B cell (primary cell): Measurements from ENCODE around the gene ZFPM1. TPM values are rescaled to one million over a fixed set of nuclear protein-coding genes. Genes with fewer than 3 reads are reported as not detected.

ENCODE experiments used
- ATAC-seq: fragments of 200-7000 bp; cut with Tn5 transposase; one replicate; pipeline ENCODE4 v1.10.0; 2021; ENCODE audit warnings: low read depth, mild to moderate bottlenecking, moderate number of reproducible peaks, moderate library complexity
- CTCF ChIA-PET: fragments of 350-600 bp; sonication (Branson Sonifier 250); formaldehyde crosslinking; loops from one replicate; lab custom pipeline; 2021; ENCODE audit warnings: antibody characterized with exemption, inconsistent platforms; lab: Charles Lee
- POLR2A ChIA-PET: fragments of 350-600 bp; sonication (Branson Sonifier 250); formaldehyde crosslinking; loops from one replicate; lab custom pipeline; 2021; ENCODE audit warnings: antibody characterized with exemption; lab: Charles Lee
- DNase-seq: peaks from one replicate; pipeline ENCODE4 v3.0.0; 2013
- H2AFZ ChIP-seq: 2 replicates; pipeline ENCODE4 v1.6.1; 2012; ENCODE audit warnings: mild to moderate bottlenecking, low read depth, low read length; ENCODE audit not compliant: insufficient read depth, poor library complexity, severe bottlenecking
- H3K27ac ChIP-seq, 2 donors: 1 replicate in 1 of 2; 2 replicates in 1 of 2; pipeline ENCODE4 v1.5.1; 2012 to 2013; ENCODE audit warnings: low read length in 2 of 2, mild to moderate bottlenecking in 2 of 2, moderate library complexity in 1 of 2
- H3K27me3 ChIP-seq, 4 experiments: fragments of 200-600 bp in 1 of 4; sonication (generic) in 1 of 4; replicated peaks in 1 of 4; 1 replicate in 2 of 4; 2 replicates in 2 of 4; pipeline versions ENCODE4 v1.6.1 to v1.7.0; 2013 to 2016; ENCODE audit warnings: low read length in 3 of 4, mild to moderate bottlenecking in 2 of 4, mixed read lengths in 1 of 4, moderate library complexity in 1 of 4; ENCODE audit not compliant: insufficient read depth in 4 of 4, control insufficient read depth in 3 of 4; ENCODE audit errors: control extremely low read depth in 1 of 4
- H3K36me3 ChIP-seq, 2 experiments: replicated peaks in 1 of 2; 1 replicate in 1 of 2; 2 replicates in 1 of 2; pipeline versions ENCODE4 v1.6.1 to v1.7.1; 2013; ENCODE audit warnings: low read length in 1 of 2; ENCODE audit not compliant: insufficient read depth in 2 of 2, control insufficient read depth in 1 of 2; ENCODE audit errors: control extremely low read depth in 1 of 2, extremely low read depth in 1 of 2
- H3K4me1 ChIP-seq, 2 donors: fragments of 200-600 bp in 1 of 2; sonication (generic) in 1 of 2; 1 replicate in 1 of 2; 2 replicates in 1 of 2; pipeline versions ENCODE4 v1.5.1 to v1.6.1; 2013 to 2017; ENCODE audit warnings: low read length in 2 of 2; ENCODE audit not compliant: control insufficient read depth in 2 of 2, insufficient read depth in 2 of 2
- H3K4me2 ChIP-seq: replicated peaks from 2 replicates; pipeline ENCODE3; 2012; ENCODE audit warnings: mild to moderate bottlenecking, low read depth, low read length; ENCODE audit not compliant: poor library complexity, severe bottlenecking
- H3K4me3 ChIP-seq, 5 experiments: fragments of 200-600 bp in 1 of 5; sonication (generic) in 1 of 5; 1 replicate in 3 of 5; 2 replicates in 2 of 5; pipeline versions ENCODE4 v1.5.1 to v1.7.0; 2011 to 2016; ENCODE audit warnings: low read length in 4 of 5, mild to moderate bottlenecking in 4 of 5, low read depth in 2 of 5, control low read depth in 1 of 5, moderate library complexity in 1 of 5; ENCODE audit not compliant: insufficient read depth in 1 of 5; ENCODE audit errors: control extremely low read depth in 1 of 5, extremely low read depth in 1 of 5
- H3K79me2 ChIP-seq: fragments of 200-600 bp; sonication (generic); one replicate; pipeline ENCODE4 v1.6.0; 2016; ENCODE audit warnings: low read length; ENCODE audit not compliant: control insufficient read depth, insufficient read depth
- H3K9ac ChIP-seq: fragments of 200-600 bp; sonication (generic); 2 replicates; pipeline ENCODE4 v1.6.1; 2017; ENCODE audit warnings: mild to moderate bottlenecking, low read length, moderate library complexity
- H3K9me3 ChIP-seq, 3 donors: one replicate each; pipeline versions ENCODE4 v1.6.1 to v1.7.1; 2013; ENCODE audit warnings: low read length in 2 of 3; ENCODE audit not compliant: control insufficient read depth in 2 of 3, insufficient read depth in 1 of 3; ENCODE audit errors: control extremely low read depth in 1 of 3
- H4K20me1 ChIP-seq: 2 replicates; pipeline ENCODE4 v1.6.0; 2012; ENCODE audit warnings: mild to moderate bottlenecking, low read length; ENCODE audit not compliant: insufficient read depth, control insufficient read depth, poor library complexity, severe bottlenecking
- H3K27ac Mint-ChIP-seq: one replicate; pipeline ENCODE4 v1.8.0; 2021; ENCODE audit warnings: mixed read lengths
- H3K27me3 Mint-ChIP-seq: one replicate; pipeline ENCODE4 v1.8.0; 2021; ENCODE audit warnings: mixed read lengths
- H3K4me1 Mint-ChIP-seq: one replicate; pipeline ENCODE4 v1.8.0; 2021; ENCODE audit warnings: mixed read lengths
- H3K4me3 Mint-ChIP-seq: one replicate; pipeline ENCODE4 v1.8.0; 2021; ENCODE audit warnings: mixed read lengths
- H3K9me3 Mint-ChIP-seq: one replicate; pipeline ENCODE4 v1.8.0; 2022; ENCODE audit warnings: mixed read lengths; ENCODE audit not compliant: insufficient read depth
- EZH2 ChIP-seq: IDR thresholded peaks from 2 replicates; pipeline ENCODE4 v1.6.1; 2012; ENCODE audit warnings: borderline replicate concordance, low read depth, mild to moderate bottlenecking, moderate library complexity, low read length; ENCODE audit not compliant: insufficient read depth, poor library complexity, severe bottlenecking
- WGBS: methylation state at CpG from one replicate; pipeline ENCODE4 v1.1.5; 2013; ENCODE audit warnings: missing lambda C conversion rate; ENCODE audit not compliant: insufficient coverage; 5-methylcytosine and 5-hydroxymethylcytosine counted together
- intact Hi-C: fragments of 100-400 bp; cut with micrococcal nuclease; formaldehyde crosslinking; loops from one replicate; pipeline ENCODE4 v1.10.0; 2022
- polyA plus RNA-seq: library from polyadenylated mRNA; depleted of rRNA; stranded (reverse); fragments of >200 nt; gene quantifications from 2 replicates; pipeline ENCODE4 v1.2.3, GENCODE V29; 2012
- small RNA-seq: library from RNA; depleted of rRNA; stranded (forward); fragments of <200 nt; gene quantifications from one replicate; pipeline ENCODE3, GENCODE V24; 2012; ENCODE audit warnings: low replicate concordance, low read depth; ENCODE audit not compliant: insufficient read length
- total RNA-seq, 2 donors: library from RNA; stranded (reverse); fragments of 120-200 nt in 1 of 2; gene quantifications; 1 replicate in 1 of 2; 2 replicates in 1 of 2; pipeline versions ENCODE4 v1.2.3 to v1.2.4, GENCODE V29; 2013 to 2022
- TF ChIP-seq, protein P1 (sequence below): fragments of 200-600 bp; IDR thresholded peaks from one replicate; pipeline ENCODE4 v1.8.0; 2022; ENCODE audit warnings: antibody characterized with exemption, mild to moderate bottlenecking

The ZFPM1 gene
- total and polyA plus RNA-seq, 2 donors (not counting 1 experiment from before 2014, with no cell fraction given): 4.3 to 34.6 TPM

DNA sequence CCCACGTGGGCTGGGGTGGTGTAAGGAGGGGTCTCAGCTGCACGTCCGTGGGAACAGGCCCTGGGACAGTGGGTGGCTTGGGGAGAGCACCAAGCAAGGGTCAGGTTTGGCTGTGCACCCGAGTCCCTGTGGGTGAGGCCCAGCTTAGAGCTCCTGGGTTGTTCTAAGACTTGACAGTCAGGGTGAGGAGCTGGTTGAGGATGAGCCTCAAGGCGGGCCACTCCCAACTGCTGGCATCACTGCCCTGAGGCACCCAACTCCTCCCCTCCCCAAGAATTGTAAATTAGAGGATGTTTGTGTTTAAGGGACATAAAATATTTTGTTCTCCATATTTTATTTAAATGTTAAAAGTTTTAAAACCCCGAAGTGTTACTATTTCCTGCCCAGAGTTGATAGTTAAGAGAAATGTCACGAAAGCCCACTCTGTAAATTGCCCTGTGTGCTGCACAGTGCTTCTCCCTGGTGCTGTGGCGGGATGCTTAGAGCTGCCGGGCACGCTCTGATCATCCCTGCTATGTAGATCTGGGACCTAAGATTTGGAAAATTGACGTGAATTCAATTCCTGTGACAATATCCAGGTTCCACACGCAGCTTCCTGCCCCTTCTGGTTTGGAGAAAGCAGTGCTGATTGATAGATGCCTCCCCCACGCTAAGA, 133.0 kb downstream of the ZFPM1 start:
- ChIA-PET CTCF (interaction anchor here (1.5 kb wide), 1 partner anchor 151 kb away, joined by 5 read pairs; no protein-coding TSS in a partner anchor), POLR2A (no interaction called here)
- no peak overlapping the region for H3K4me3 Mint-ChIP-seq
- no peak overlapping the region for H3K27ac Mint-ChIP-seq
- Histone ChIP-seq H3K4me2 (no peak overlapping the region), H3K27ac (no peak overlapping the region), H3K79me2 (peaks cover 82% of the 10 kb centered on the region), H3K4me3 (no peak overlapping the region), H3K4me1 (no peaks in the 10 kb centered on the region), H3K9me3 (no peaks in the 10 kb centered on the region), H2AFZ (no peak overlapping the region), H3K9ac (no peak overlapping the region), H3K27me3 (no peaks in the 10 kb centered on the region), H3K36me3 (peaks cover 15 to 75% of the 10 kb centered on the region in 2 experiments), H4K20me1 (peaks cover 78% of the 10 kb centered on the region)
- H3K9me3 Mint-ChIP-seq: no peaks in the 10 kb centered on the region
- no peaks in the 10 kb centered on the region for H3K27me3 Mint-ChIP-seq
- peaks cover 8% of the 10 kb centered on the region for H3K4me1 Mint-ChIP-seq
- ATAC-seq (no peak), DNase-seq (no peak)
- intact Hi-C loops: no loop called here
- TF ChIP-seq EZH2: no peak
- TF ChIP-seq, protein P1, sequence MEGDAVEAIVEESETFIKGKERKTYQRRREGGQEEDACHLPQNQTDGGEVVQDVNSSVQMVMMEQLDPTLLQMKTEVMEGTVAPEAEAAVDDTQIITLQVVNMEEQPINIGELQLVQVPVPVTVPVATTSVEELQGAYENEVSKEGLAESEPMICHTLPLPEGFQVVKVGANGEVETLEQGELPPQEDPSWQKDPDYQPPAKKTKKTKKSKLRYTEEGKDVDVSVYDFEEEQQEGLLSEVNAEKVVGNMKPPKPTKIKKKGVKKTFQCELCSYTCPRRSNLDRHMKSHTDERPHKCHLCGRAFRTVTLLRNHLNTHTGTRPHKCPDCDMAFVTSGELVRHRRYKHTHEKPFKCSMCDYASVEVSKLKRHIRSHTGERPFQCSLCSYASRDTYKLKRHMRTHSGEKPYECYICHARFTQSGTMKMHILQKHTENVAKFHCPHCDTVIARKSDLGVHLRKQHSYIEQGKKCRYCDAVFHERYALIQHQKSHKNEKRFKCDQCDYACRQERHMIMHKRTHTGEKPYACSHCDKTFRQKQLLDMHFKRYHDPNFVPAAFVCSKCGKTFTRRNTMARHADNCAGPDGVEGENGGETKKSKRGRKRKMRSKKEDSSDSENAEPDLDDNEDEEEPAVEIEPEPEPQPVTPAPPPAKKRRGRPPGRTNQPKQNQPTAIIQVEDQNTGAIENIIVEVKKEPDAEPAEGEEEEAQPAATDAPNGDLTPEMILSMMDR: no peak
- 98% methylated on average over 8 of the region's 13 CpGs for WGBS

Small RNAs within 50 kb of the gene (small RNA-seq; reads per million reads assigned to genes)
- not detected for gene MIR5189

Other genes with a start within 250 kb of the ZFPM1 start
- gene ZNF469, start 70.3 kb upstream of the ZFPM1 start, total RNA-seq: 5.9 and 6.5 TPM in 2 replicates
- 0.14 and 0.25 TPM in 2 replicates for gene ZNF469, start 70.3 kb upstream of the ZFPM1 start, polyA plus RNA-seq
- 74.2 and 84.1 TPM in 2 replicates for gene ZC3H18, start 117.1 kb downstream of the ZFPM1 start, total RNA-seq
- gene ZC3H18, start 117.1 kb downstream of the ZFPM1 start, polyA plus RNA-seq: 40.4 and 63.5 TPM in 2 replicates
- 1.4 and 1.5 TPM in 2 replicates for gene IL17C, start 185.3 kb downstream of the ZFPM1 start, total RNA-seq
- 1.3 and 3.5 TPM in 2 replicates for gene IL17C, start 185.3 kb downstream of the ZFPM1 start, polyA plus RNA-seq
- gene CYBA, start 197.8 kb downstream of the ZFPM1 start, total RNA-seq: 698 and 701 TPM in 2 replicates
- 1,091 and 1,336 TPM in 2 replicates for gene CYBA, start 197.8 kb downstream of the ZFPM1 start, polyA plus RNA-seq
- 84.5 and 95.4 TPM in 2 replicates for gene MVD, start 209.8 kb downstream of the ZFPM1 start, total RNA-seq
- 40.9 and 49.4 TPM in 2 replicates for gene MVD, start 209.8 kb downstream of the ZFPM1 start, polyA plus RNA-seq
- gene SNAI3, start 233.2 kb downstream of the ZFPM1 start, total RNA-seq: 8.2 and 8.8 TPM in 2 replicates
- 3.7 and 6.5 TPM in 2 replicates for gene SNAI3, start 233.2 kb downstream of the ZFPM1 start, polyA plus RNA-seq